Activated naive CD8-positive, alpha-beta T cell treated with anti-CD3 and anti-CD28 coated beads, Interleukin-2, amount 10 ng/mL, durations not matched to agents 7 days and 5 days (primary cell): ENCODE results near the gene SYNE4. TPM values are rescaled to one million over a fixed set of nuclear protein-coding genes. Genes with fewer than 3 reads are reported as not detected.

Experiments used
- ATAC-seq: fragments of 150-1000 bp; cut with Tn5 transposase; one replicate; pipeline ENCODE4 v1.10.0; 2021; ENCODE audit warnings: low read depth, moderate library complexity
- POLR2A ChIA-PET: fragments of 350-600 bp; sonication (Branson Sonifier 250); formaldehyde crosslinking; loops from one replicate; lab custom pipeline; 2021; ENCODE audit warnings: antibody characterized with exemption; lab: Charles Lee
- DNase-seq: peaks from one replicate; pipeline ENCODE4 v3.0.0; 2021
- H3K27ac Mint-ChIP-seq: one replicate; pipeline ENCODE4 v1.8.0; 2022; ENCODE audit warnings: mild to moderate bottlenecking, mixed read lengths
- H3K27me3 Mint-ChIP-seq: one replicate; pipeline ENCODE4 v1.8.0; 2022; ENCODE audit warnings: mild to moderate bottlenecking, moderate library complexity, mixed read lengths
- H3K36me3 Mint-ChIP-seq: one replicate; pipeline ENCODE4 v1.8.0; 2021; ENCODE audit warnings: mild to moderate bottlenecking, mixed read lengths
- H3K4me1 Mint-ChIP-seq: one replicate; pipeline ENCODE4 v1.8.0; 2021; ENCODE audit warnings: mixed read lengths
- H3K4me3 Mint-ChIP-seq: one replicate; pipeline ENCODE4 v1.8.0; 2022; ENCODE audit warnings: mild to moderate bottlenecking, moderate library complexity, mixed read lengths
- H3K9me3 Mint-ChIP-seq: one replicate; pipeline ENCODE4 v1.8.0; 2021; ENCODE audit warnings: mixed read lengths
- total RNA-seq, 2 experiments: library from RNA; stranded (reverse); gene quantifications; one replicate each; pipeline ENCODE4 v1.2.3, GENCODE V29; 2021

SYNE4 gene
- total RNA-seq, 2 experiments from 2014 or later: 3.3 to 3.8 TPM

DNA sequence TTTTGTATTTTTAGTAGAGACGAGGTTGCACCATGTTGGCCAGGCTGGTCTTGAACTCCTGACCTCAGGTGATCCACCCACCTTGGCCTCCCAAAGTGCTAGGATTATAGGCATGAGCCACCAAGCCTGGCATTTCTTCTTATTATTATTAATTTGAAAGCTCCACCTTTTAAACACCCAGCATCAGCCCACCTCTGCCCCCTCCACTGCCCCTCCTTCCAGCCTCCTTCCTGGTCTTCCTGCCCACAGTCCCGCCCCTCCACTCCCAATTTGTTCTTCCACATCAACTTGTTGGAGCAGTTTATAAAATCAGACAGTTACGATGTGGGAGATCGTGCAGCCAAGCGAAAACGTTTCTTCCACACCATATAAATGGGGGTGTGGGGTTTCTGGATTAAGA lies 31.9 kb upstream of the SYNE4 start:
- POLR2A ChIA-PET: no interaction called here
- no peak overlapping the region for H3K4me3 Mint-ChIP-seq
- H3K4me1 Mint-ChIP-seq: peaks cover 20% of the 10 kb centered on the region
- peaks cover 9% of the 10 kb centered on the region for H3K36me3 Mint-ChIP-seq
- H3K27ac Mint-ChIP-seq: no peak overlapping the region
- no peaks in the 10 kb centered on the region for H3K27me3 Mint-ChIP-seq
- H3K9me3 Mint-ChIP-seq: no peaks in the 10 kb centered on the region
- ATAC-seq (no peak), DNase-seq (no peak)

DNA sequence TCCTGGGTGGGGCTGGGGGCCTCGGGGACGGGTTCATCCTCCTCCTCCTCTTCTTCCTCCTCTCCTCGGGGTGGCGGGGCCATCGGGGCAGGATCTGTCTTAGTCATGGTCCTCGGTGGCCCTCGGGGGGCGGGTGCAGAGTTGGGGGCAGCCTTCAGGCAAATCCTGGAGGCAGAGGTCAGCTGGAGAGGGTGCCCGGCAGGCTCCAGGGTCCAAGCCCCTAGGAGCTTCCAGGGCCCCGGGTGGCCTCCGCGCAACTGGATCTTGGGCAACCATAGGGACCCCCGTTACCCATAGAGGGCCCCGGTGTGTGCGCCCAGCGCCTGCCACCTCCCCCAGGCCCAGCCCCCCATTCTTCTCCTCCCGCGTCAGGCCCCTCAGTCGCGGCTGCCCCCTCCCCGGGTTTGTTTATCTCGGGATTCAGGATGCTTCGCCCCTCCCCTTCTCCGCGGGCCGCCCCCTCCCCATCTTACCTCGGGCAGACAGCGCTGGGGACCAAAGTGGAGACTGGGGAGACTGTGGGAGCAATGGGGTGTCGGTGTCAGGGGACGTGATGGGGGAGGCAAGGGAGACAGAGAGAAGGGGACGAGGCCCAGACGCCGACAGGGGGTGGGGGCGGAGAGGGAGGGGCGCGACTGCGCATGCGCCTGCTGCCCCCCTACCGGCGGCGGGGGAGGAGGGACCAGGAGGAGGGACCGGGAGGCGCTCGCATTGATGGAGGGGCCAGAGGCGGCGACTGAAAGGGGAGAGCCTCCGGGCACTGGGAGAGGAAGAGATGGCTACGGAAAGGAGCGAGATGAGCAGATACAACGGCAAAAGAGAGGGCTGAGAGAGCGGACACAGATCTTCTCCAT lies 23.9 kb upstream of the SYNE4 start, which contains the start of gene CLIP3:
CLIP3 (minus strand) TSS at position 623 of the 854 bp plus-strand sequence; CDS start at position 107, 516 bp downstream.
- H3K27ac Mint-ChIP-seq: peak within 1 kb of the TSS; percentile 22
- no peak for DNase-seq
- peaks cover 17% of the 10 kb centered on the region for H3K36me3 Mint-ChIP-seq

DNA sequence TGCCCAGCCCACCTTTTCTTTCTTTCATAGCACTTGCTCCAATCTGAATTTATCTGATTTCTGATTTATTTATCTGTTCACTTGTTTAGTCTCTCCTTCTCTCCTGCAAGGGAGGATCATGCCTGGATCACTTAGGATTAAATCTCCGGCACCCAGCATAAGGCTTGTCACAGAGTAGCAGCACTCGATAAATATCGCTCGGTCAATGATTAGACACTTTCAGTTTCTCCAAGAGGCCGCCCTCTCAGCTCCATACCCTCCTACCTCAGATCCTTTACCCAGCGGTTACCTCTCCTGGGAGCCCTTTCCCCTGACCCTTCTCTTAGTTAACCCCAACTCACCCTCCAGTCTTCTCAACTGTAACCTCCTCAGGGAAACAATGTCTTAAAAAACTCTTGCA lies 22.7 kb upstream of the SYNE4 start:
- DNase-seq (no peak), ATAC-seq (no peak)
- Mint-ChIP-seq H3K4me3 (no peak overlapping the region), H3K27ac (no peak overlapping the region), H3K9me3 (no peaks in the 10 kb centered on the region), H3K4me1 (peaks cover 15% of the 10 kb centered on the region), H3K36me3 (peaks cover 17% of the 10 kb centered on the region), H3K27me3 (no peaks in the 10 kb centered on the region)
- POLR2A ChIA-PET: no interaction called here

More for the DNA sequence above, 23.9 kb upstream of the SYNE4 start, which contains the start of gene CLIP3:
- Mint-ChIP-seq H3K27me3 (no peaks in the 10 kb centered on the region), H3K4me3 (peak within 1 kb of the TSS; percentile 35), H3K4me1 (peaks cover 21% of the 10 kb centered on the region), H3K9me3 (no peaks in the 10 kb centered on the region)
- peak; percentile 26 for ATAC-seq
- POLR2A ChIA-PET: no interaction called here

DNA sequence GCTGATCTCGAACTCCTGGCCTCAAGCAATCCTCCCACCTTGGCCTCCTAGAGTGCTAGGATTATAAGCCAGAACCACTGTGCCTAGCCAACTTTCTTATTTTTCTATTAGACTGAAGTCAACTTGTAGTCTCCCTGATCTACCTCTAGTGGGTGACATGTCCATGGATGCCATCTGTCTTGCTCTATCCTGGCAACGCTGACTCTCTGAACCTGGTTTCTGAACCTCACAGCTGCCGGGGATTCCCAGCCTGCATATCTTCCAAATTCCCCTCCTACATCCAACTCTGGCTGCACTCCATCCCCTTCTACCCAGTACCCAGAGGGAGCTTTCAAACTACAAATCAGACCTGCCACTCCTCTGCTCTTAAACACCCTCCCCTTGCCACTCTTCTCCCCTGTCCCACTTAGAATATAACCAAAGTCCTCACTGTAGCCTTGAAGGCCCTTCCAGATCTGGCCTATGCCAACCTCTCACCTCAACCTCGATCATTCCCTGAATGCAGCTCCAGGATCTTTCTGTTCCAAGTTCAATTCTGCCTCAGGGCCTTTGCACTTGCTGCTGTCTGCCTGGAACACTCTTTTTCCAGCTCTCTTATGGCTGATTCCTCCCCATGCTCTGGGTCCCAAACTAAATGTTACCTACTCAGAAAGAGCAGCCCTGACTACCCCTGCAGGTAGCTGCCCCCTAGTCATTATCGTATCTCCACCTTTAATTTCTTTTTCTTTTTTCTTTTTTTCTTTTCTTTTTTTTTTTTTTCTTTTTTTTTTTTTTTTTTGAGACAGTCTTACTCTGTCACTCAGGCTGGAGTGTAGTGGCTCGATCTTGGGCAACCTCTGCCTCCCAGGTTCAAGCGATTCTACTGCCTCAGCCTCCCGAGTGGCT lies 21.9 kb upstream of the SYNE4 start:
- ATAC-seq (no peak), DNase-seq (no peak)
- H3K27me3 Mint-ChIP-seq: no peaks in the 10 kb centered on the region
- H3K4me1 Mint-ChIP-seq: peaks cover 9% of the 10 kb centered on the region
- H3K9me3 Mint-ChIP-seq: no peaks in the 10 kb centered on the region
- H3K36me3 Mint-ChIP-seq: peaks cover 13% of the 10 kb centered on the region
- H3K27ac Mint-ChIP-seq: no peak overlapping the region
- POLR2A ChIA-PET: no interaction called here
- no peak overlapping the region for H3K4me3 Mint-ChIP-seq

DNA sequence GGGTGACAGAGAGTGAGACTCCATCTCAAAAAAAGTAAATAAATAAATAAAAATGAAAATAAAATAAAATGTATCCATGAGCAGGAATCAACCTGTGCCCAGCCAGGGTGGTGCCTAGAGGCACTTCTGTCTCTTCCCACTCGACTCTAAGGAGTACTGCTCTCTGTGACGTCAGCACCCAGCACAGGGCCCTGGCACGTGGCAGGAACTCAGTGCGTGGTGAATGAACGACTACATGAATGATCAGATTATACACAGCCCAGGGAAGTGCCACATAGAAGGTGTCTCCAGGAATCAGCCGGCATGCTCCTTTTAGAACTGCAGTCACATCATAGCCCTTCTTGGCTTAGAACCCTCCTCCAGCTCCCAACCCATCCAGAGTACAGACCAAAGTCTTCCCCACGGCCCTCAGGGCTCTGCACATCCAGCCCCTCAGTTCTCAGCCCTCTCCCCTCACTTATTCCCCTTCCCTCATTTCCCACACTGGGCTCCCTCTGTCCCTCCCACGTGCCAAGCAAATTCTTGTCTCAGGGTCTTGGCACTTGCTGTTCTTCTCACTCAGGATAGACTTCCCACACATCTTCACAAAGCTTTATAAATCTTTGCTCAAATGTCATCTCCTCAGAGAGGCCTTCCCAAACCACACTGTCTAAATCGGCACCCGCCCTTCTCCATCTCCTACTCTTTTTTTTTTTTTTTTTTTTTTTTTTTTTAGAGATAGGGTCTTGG lies 19.9 kb upstream of the SYNE4 start:
- ATAC-seq: no peak
- Mint-ChIP-seq H3K4me3 (no peak overlapping the region), H3K9me3 (no peaks in the 10 kb centered on the region), H3K4me1 (peaks cover 2% of the 10 kb centered on the region), H3K27me3 (no peaks in the 10 kb centered on the region), H3K27ac (no peak overlapping the region), H3K36me3 (peaks cover 10% of the 10 kb centered on the region)
- POLR2A ChIA-PET: no interaction called here
- DNase-seq: no peak

DNA sequence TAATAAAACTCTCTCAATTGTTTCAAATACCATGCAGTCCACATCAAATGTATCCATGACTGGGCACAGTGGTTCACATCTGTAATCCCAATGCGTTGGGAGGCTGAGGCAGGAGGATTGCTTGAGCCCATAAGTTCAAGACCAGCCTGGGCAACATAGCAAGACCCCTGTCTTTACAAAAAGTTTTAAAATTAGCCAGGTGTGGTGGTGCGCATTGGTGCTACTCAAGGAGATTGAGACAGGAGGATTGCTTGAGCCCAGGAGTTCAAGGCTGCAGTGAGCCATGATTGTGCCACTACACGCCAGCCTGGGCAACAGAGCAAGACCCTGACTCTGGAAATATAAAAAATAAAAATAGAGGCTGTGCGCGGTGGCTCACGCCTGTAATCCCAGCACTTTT lies 19.1 kb upstream of the SYNE4 start:
- Mint-ChIP-seq H3K27ac (no peak overlapping the region), H3K4me1 (peaks cover 2% of the 10 kb centered on the region), H3K27me3 (no peaks in the 10 kb centered on the region), H3K36me3 (peaks cover 14% of the 10 kb centered on the region), H3K9me3 (no peaks in the 10 kb centered on the region), H3K4me3 (no peak overlapping the region)
- no peak for ATAC-seq
- POLR2A ChIA-PET: no interaction called here
- no peak for DNase-seq

DNA sequence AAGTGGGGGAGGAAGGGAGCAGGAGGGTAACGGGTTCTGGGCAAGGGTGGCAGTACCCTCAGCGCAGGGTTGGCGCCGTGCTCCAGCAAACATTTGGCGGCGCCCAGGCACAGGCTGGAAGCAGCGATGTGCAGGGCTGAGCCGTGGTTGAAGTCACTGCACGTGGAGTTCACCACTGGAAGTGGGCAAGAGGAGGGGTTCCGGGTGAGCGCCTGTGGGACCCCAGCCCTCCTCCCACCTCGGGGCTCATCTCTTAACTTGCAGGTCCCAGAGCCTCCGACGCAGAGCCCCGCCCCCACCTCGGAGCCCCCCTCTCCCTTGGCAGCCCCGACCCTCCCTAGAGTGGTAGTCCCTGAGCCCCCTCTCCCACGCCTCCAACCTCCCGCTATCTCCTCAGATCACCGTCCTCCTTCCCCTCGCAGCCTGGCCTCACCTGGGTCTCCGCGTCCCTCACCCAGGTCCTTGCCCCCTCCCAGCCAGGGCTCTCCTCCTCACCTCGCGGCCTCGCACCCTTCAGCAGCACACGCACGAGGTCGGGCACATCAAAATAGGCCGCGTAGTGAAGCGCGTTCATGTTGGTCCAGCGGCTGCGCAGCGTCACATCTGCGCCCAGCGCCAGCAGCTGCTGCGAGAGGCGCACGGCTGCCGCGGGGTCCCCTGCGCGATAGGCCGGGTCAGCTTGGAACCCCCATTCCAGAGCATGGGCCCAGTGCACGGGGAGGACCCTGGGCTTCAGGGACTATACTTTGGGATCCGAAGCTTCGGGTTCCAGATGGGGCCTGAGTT lies 17.7 kb upstream of the SYNE4 start:
- no peak for DNase-seq
- POLR2A ChIA-PET: no interaction called here
- H3K4me1 Mint-ChIP-seq: no peaks in the 10 kb centered on the region
- peaks cover 14% of the 10 kb centered on the region for H3K36me3 Mint-ChIP-seq
- H3K27ac Mint-ChIP-seq: no peak overlapping the region
- H3K27me3 Mint-ChIP-seq: no peaks in the 10 kb centered on the region
- no peak overlapping the region for H3K4me3 Mint-ChIP-seq
- H3K9me3 Mint-ChIP-seq: no peaks in the 10 kb centered on the region
- no peak for ATAC-seq

DNA sequence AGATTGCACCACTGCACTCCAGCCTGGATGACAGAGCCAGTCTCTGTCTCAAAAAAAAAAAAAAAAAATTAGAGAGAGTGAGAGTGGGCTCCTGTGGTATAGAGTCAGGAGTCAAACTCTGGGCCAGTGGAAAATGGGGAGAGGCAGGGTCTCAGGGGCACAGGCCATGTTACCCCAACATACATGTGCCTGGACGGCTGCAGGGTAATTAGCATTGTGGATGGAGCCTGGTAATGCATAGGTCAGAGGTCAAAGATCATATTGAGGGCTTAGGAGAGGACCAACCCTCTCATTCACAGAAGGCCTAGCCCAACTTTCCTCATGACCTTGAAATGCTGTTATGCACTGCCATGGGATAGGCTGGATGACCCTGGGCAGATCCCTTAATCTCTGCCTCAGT lies 16.9 kb upstream of the SYNE4 start:
- Mint-ChIP-seq H3K4me1 (no peaks in the 10 kb centered on the region), H3K27me3 (no peaks in the 10 kb centered on the region), H3K27ac (no peak overlapping the region), H3K9me3 (no peaks in the 10 kb centered on the region), H3K36me3 (peaks cover 13% of the 10 kb centered on the region), H3K4me3 (no peak overlapping the region)
- ATAC-seq: no peak
- POLR2A ChIA-PET: no interaction called here
- no peak for DNase-seq

DNA sequence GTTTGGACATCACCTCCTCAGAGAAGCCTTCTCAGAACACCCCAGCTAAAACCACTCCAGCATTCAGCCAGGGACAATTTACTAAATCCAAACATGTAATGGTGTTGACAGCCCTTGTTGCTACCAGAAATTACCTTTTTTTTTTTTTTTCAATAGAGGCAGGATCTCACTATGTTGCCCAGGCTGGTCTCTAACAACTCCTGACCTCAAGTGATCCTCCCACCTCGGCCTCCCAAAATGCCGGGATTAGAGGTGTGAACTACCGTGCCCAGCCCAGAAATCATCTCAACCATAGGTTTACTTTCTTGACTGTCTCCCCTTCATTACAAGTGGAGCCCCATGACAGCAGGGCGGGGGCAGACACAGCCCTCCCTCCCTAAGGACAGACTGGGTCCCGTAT lies 14.8 kb upstream of the SYNE4 start:
- no peak for ATAC-seq
- POLR2A ChIA-PET: no interaction called here
- H3K4me1 Mint-ChIP-seq: no peaks in the 10 kb centered on the region
- no peak for DNase-seq
- H3K36me3 Mint-ChIP-seq: peaks cover 8% of the 10 kb centered on the region
- H3K9me3 Mint-ChIP-seq: no peaks in the 10 kb centered on the region
- H3K27ac Mint-ChIP-seq: no peak overlapping the region
- H3K4me3 Mint-ChIP-seq: no peak overlapping the region
- H3K27me3 Mint-ChIP-seq: no peaks in the 10 kb centered on the region

DNA sequence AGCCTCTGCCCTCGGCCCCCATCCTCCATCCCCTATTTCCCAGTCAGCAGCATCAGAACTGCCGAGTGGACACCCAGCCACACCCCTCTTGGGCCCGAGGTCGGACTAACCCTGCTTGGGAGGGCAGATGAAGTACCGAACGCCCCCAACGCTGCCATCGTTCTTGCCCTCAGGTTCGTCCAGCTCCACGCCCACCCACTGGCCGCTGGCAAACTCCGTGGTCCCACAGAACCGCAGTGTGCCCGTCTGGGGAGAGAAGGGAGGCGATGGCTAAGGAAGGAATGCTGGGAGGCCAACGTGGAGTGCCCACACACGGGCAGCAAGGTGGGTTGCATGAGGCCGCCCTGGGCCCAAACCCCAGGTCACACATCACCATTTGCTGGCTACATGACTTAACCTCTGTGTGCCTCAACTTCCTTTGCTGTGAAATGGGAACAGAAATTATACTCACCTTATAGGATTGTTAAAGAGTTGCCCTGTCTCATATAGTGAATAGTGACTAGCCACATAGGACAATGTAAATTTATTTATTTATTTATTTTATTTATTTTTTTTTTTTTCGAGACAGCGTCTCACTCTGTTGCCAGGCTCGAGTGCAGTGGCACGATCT lies 10.6 kb upstream of the SYNE4 start:
- no peak overlapping the region for H3K27ac Mint-ChIP-seq
- H3K4me1 Mint-ChIP-seq: peaks cover 17% of the 10 kb centered on the region
- peaks cover 12% of the 10 kb centered on the region for H3K36me3 Mint-ChIP-seq
- POLR2A ChIA-PET: interaction anchor here (0.7 kb wide), 1 partner anchor 30 kb away, joined by 4 read pairs; no protein-coding TSS in a partner anchor
- H3K4me3 Mint-ChIP-seq: no peak overlapping the region
- no peaks in the 10 kb centered on the region for H3K27me3 Mint-ChIP-seq
- no peaks in the 10 kb centered on the region for H3K9me3 Mint-ChIP-seq
- DNase-seq (no peak), ATAC-seq (no peak)

DNA sequence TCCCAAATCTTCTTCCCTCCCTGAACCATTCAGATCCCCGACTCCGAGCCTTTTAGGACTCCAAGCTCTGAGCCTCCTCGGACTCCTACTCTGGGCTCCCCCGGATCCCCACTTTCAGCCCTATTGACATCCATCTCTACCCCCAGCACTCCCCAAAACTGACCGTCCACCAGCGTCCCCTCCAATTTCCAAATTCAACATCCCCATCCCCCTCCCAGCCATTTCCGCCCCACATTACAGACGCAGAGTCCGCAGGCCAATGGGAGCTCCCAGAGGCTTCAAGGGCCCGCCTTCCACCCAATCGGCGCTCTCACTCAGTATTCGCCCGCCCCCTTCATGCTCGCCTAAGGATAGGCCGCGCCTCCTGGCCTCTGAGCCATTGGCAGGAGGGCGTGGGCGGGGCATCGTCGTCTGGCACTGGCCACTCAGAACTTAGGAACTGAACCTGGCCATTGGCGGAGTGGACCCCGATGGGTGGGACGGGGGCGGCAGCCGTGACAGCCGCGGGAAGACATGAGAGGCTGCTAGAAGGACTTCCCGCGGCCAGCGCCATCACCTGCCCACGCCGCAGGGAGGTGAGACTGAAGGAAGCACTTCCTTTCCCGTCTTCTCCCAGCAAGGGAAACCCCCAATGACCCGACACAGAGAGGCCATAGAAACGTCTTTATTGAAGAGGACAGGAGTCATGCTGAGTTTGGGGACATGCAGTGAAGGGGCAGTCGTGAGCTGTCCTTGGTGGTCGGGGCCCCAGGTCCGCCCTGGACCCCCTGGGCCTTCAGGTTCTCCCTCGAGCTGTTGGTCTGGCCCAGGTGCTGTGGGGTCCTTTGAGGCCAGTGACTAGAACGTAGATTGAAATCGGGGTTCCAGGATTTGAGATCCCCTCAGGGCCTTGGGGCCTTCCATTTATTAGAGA lies 5.7 kb upstream of the SYNE4 start, which contains the start of gene ALKBH6:
ALKBH6 (minus strand) TSS at position 202 of the 913 bp plus-strand sequence. CDS start 816 bp downstream, outside the sequence.
- H3K36me3 Mint-ChIP-seq: peaks cover 13% of the 10 kb centered on the region
- peaks cover 35% of the 10 kb centered on the region for H3K4me1 Mint-ChIP-seq
- peak within 1 kb of the TSS; percentile 92 for H3K4me3 Mint-ChIP-seq
- POLR2A ChIA-PET: interaction anchor here (0.6 to 2.8 kb wide), 14 partner anchors 9 to 132 kb away, joined by 3 to 11 read pairs (median 4); partner anchors contain the start of genes POLR2I, TBCB, THAP8 and WDR62
- no peaks in the 10 kb centered on the region for H3K27me3 Mint-ChIP-seq
- peak within 1 kb of the TSS; percentile 93 for H3K27ac Mint-ChIP-seq
- ATAC-seq (peak; percentile 97), DNase-seq (peak; percentile 98)
- no peaks in the 10 kb centered on the region for H3K9me3 Mint-ChIP-seq
